SK-N-SH (cell line): ENCODE measurements around the gene PRRC2A. TPM values are rescaled to one million over a fixed set of nuclear protein-coding genes. Genes with fewer than 3 reads are reported as not detected.

Source experiments
- CTCF ChIA-PET: fragments of 300-600, 350-600 bp; formaldehyde crosslinking; extraction: SDS; loops from one replicate; lab custom pipeline; 2021; lab: Yijun Ruan, JAX
- POLR2A ChIA-PET: fragments of 350-600 bp; sonication (Branson Sonifier 250); formaldehyde crosslinking; extraction: SDS; loops from one replicate; lab custom pipeline; 2020; ENCODE audit warnings: antibody characterized with exemption, inconsistent platforms; lab: Yijun Ruan, JAX
- DNase-seq: peaks from one replicate; pipeline ENCODE4 v3.0.0; 2012
- H2AFZ ChIP-seq: fragments of 200-600 bp; sonication (generic); 2 replicates; pipeline ENCODE4 v1.8.1; 2016; ENCODE audit warnings: antibody characterized with exemption, mild to moderate bottlenecking, low read depth
- H3F3A ChIP-seq: fragments of 200-600 bp; sonication (generic); replicated peaks from 2 replicates; pipeline ENCODE3; 2016; ENCODE audit warnings: antibody characterized with exemption, mild to moderate bottlenecking; ENCODE audit not compliant: insufficient read depth
- H3K27ac ChIP-seq, 2 experiments: fragments of 200-500 bp in 1 of 2; fragments of 200-600 bp in 1 of 2; sonication (Bioruptor generic) in 1 of 2; sonication (generic), shearing (Covaris generic) in 1 of 2; 2 replicates each; pipeline versions ENCODE4 v1.5.1 to v1.6.1; 2014 to 2016; ENCODE audit warnings: low read depth in 2 of 2, inconsistent platforms in 1 of 2, low read length in 1 of 2, mild to moderate bottlenecking in 1 of 2, mixed read lengths in 1 of 2
- H3K27me3 ChIP-seq: fragments of 200-600 bp; sonication (generic), shearing (Covaris generic); 2 replicates; pipeline ENCODE4 v1.6.1; 2016; ENCODE audit warnings: mixed run types; ENCODE audit not compliant: insufficient read depth
- H3K36me3 ChIP-seq, 2 experiments: fragments of 200-500 bp in 1 of 2; fragments of 200-600 bp in 1 of 2; sonication (Bioruptor generic) in 1 of 2; sonication (generic) in 1 of 2; replicated peaks in 1 of 2; 2 replicates each; pipeline versions ENCODE3 to v1.5.1; 2014 to 2016; ENCODE audit warnings: low read length in 1 of 2, mild to moderate bottlenecking in 1 of 2; ENCODE audit not compliant: insufficient read depth in 2 of 2, control insufficient read depth in 1 of 2
- H3K4me1 ChIP-seq, 2 experiments: fragments of 200-500 bp in 1 of 2; fragments of 200-600 bp in 1 of 2; sonication (Bioruptor generic) in 1 of 2; sonication (generic), shearing (Covaris generic) in 1 of 2; 2 replicates each; pipeline versions ENCODE4 v1.5.1 to v1.6.1; 2014 to 2016; ENCODE audit warnings: low read depth in 1 of 2, low read length in 1 of 2, mixed run types in 1 of 2; ENCODE audit not compliant: insufficient read depth in 2 of 2, control insufficient read depth in 1 of 2
- H3K4me2 ChIP-seq: fragments of 200-600 bp; sonication (generic), shearing (Covaris generic); 2 replicates; pipeline ENCODE4 v1.6.1; 2017; ENCODE audit warnings: mixed run types
- H3K4me3 ChIP-seq, 2 experiments: fragments of 200-500 bp in 1 of 2; fragments of 200-600 bp in 1 of 2; sonication (Bioruptor generic) in 1 of 2; sonication (generic), shearing (Covaris generic) in 1 of 2; 2 replicates each; pipeline versions ENCODE4 v1.5.1 to v1.8.1; 2014 to 2016; ENCODE audit warnings: low read depth in 2 of 2, inconsistent platforms in 1 of 2, low read length in 1 of 2, mild to moderate bottlenecking in 1 of 2, mixed read lengths in 1 of 2, moderate library complexity in 1 of 2
- H3K79me2 ChIP-seq: fragments of 200-600 bp; sonication (generic); 2 replicates; pipeline ENCODE4 v1.8.1; 2017; ENCODE audit warnings: mild to moderate bottlenecking; ENCODE audit not compliant: insufficient read depth
- H3K9ac ChIP-seq: fragments of 200-600 bp; sonication (generic); 2 replicates; pipeline ENCODE4 v1.6.1; 2017; ENCODE audit warnings: mixed run types
- H3K9me2 ChIP-seq: fragments of 200-600 bp; sonication (generic); 2 replicates; pipeline ENCODE4 v1.6.1; 2017; ENCODE audit warnings: mixed run types
- H3K9me3 ChIP-seq: fragments of 200-600 bp; sonication (generic); 2 replicates; pipeline ENCODE4 v1.6.1; 2017; ENCODE audit warnings: mixed run types, mild to moderate bottlenecking, moderate library complexity
- H4K20me1 ChIP-seq: fragments of 200-600 bp; sonication (generic); 2 replicates; pipeline ENCODE4 v1.6.1; 2017; ENCODE audit warnings: mild to moderate bottlenecking, mixed run types; ENCODE audit not compliant: insufficient read depth
- EZH2phosphoT487 ChIP-seq: fragments of 200-600 bp; sonication (generic); IDR thresholded peaks from 2 replicates; pipeline ENCODE4 v1.6.1; 2017; ENCODE audit warnings: low read depth, mixed run types, mild to moderate bottlenecking, antibody characterized with exemption, moderate library complexity, borderline replicate concordance
- GABPA ChIP-seq: IDR thresholded peaks from 2 replicates; pipeline ENCODE4 v1.4.0; 2012; ENCODE audit warnings: low read depth, mild to moderate bottlenecking
- IRF3 ChIP-seq: fragments of 150-350 bp; IDR thresholded peaks from 2 replicates; pipeline ENCODE4 v1.6.1; 2016; ENCODE audit warnings: mild to moderate bottlenecking, low read depth, low read length
- JUND ChIP-seq: IDR thresholded peaks from 2 replicates; pipeline ENCODE4 v1.4.0; 2012
- MXI1 ChIP-seq: IDR thresholded peaks from 2 replicates; pipeline ENCODE4 v1.6.1; 2012; ENCODE audit warnings: mild to moderate bottlenecking, low read depth, low read length, improper control_type of control experiment
- PBX3 ChIP-seq: IDR thresholded peaks from 2 replicates; pipeline ENCODE4; 2012
- POLR2AphosphoS5 ChIP-seq: IDR thresholded peaks from 2 replicates; pipeline ENCODE4 v1.6.1; 2012; ENCODE audit warnings: low read depth, low read length
- REST ChIP-seq: IDR thresholded peaks from 2 replicates; pipeline ENCODE4 v1.6.1; 2012; ENCODE audit warnings: mild to moderate bottlenecking, low read depth, low read length, moderate library complexity
- RFX5 ChIP-seq: IDR thresholded peaks from 2 replicates; pipeline ENCODE4 v1.6.1; 2012; ENCODE audit warnings: mild to moderate bottlenecking, improper control_type of control experiment, low read length
- SMC3 ChIP-seq: IDR thresholded peaks from 2 replicates; pipeline ENCODE4 v1.6.1; 2012; ENCODE audit warnings: low read depth, low read length, improper control_type of control experiment
- USF2 ChIP-seq: fragments of 150-350 bp; IDR thresholded peaks from 2 replicates; pipeline ENCODE4 v1.6.1; 2017; ENCODE audit warnings: antibody characterized with exemption, low read length, low read depth, borderline replicate concordance
- ZBTB33 ChIP-seq: IDR thresholded peaks from 2 replicates; pipeline ENCODE4 v1.4.0; 2012; ENCODE audit warnings: low read depth, borderline replicate concordance
- WGBS: methylation state at CpG from one replicate; pipeline ENCODE4 v1.1.6; 2017; ENCODE audit warnings: low lambda C conversion rate; 5-methylcytosine and 5-hydroxymethylcytosine counted together
- polyA plus RNA-seq, 3 experiments: library from polyadenylated mRNA; depleted of rRNA; stranded (reverse); fragments of >200 nt; gene quantifications; 2 replicates each; pipeline ENCODE4 v1.2.3, GENCODE V29; 2012

Gene PRRC2A
- polyA plus RNA-seq, 1 of the 3 experiments (the other 2 are of a cell fraction): 76.1 TPM

- no peak for TF ChIP-seq USF2
Observed at GRCh38 chr6:31621991-31622390, 1.5 kb downstream of the PRRC2A start (continued).

- Histone ChIP-seq H3K4me2 (peak overlapping the region; percentile 97), H3K4me1 (peaks cover 10 to 11% of the 10 kb centered on the region in 2 experiments), H4K20me1 (peaks cover 28% of the 10 kb centered on the region), H3K79me2 (peaks cover 65% of the 10 kb centered on the region), H3K9me3 (no peaks in the 10 kb centered on the region), H3K27ac (no peak overlapping the region), H3K4me3 (peak overlapping the region; percentile 87 to 98; a peak in 3 of 4 replicates), H3K9ac (peak overlapping the region; percentile 99; the same call in 1 of the 2 replicates), H3K27me3 (no peaks in the 10 kb centered on the region), H3K9me2 (no peaks in the 10 kb centered on the region), H3K36me3 (peaks cover 52 to 62% of the 10 kb centered on the region in 2 experiments), H2AFZ (no peak overlapping the region), H3F3A (peaks cover 16% of the 10 kb centered on the region)
- POLR2A ChIA-PET: interaction anchor here (0.8 to 4.0 kb wide), 5 partner anchors 11 to 205 kb away, joined by 3 to 18 read pairs (median 6); partner anchors contain the start of genes BAG6, DDX39B and HSPA1B
- TF ChIP-seq IRF3: no peak
- TF ChIP-seq GABPA: no peak
- TF ChIP-seq REST: no peak
- TF ChIP-seq ZBTB33: no peak
- no peak for TF ChIP-seq RFX5
- TF ChIP-seq JUND: no peak
- no peak for TF ChIP-seq USF2
- TF ChIP-seq EZH2phosphoT487: no peak
- no peak for TF ChIP-seq SMC3
- TF ChIP-seq PBX3: no peak
- TF ChIP-seq MXI1: no peak
- TF ChIP-seq POLR2AphosphoS5: no peak
- CTCF ChIA-PET: interaction anchor here (0.9 to 2.1 kb wide), 7 partner anchors 14 to 425 kb away, joined by 3 to 11 read pairs (median 3); partner anchors contain the start of gene ATP6V1G2
- peak; percentile 10 for DNase-seq
- 92% methylated on average over 10 of the region's 10 CpGs for WGBS
Observed at GRCh38 chr6:31622684-31623091, 2.2 kb downstream of the PRRC2A start.
